ENCODE measurements around the gene TOR1B. TPM values are rescaled to one million over a fixed set of nuclear protein-coding genes. Genes with fewer than 3 reads are reported as not detected.
"Not testable (repeated sequence)": the region's sequence is repeated elsewhere in the genome, so short reads cannot be mapped to it uniquely, and the experiment has no call there.

Gene TOR1B
- total RNA-seq, 3 donors from 2014 or later, result 22.6 to 26.7 (median 23.9) TPM

DNA sequence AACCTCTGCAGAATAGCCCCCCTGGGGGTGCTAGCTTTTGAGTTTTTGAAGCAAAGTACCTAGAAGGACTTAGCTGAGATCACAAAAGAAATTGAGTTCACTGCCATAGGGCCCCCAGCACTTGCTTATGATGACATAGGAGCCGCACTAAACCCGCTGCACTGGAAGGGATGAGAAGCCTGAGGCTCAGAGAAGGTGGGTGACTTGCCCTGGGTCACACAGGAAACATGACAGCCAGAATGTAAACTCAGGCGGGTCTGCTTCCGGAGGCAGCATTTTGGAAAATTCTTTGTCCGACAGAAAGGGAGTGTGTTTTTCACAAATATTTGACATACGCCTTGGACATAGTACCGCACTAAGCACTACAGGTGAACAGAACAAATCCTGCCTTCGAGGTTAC lies 8.4 kb upstream of the TOR1B start:
- H3K9me3 ChIP-seq, result no peaks in the 10 kb centered on the region
- DNase-seq (ENCODE audit: low spot score in 2 of 2), result no peak
- TF ChIP-seq, protein P1, sequence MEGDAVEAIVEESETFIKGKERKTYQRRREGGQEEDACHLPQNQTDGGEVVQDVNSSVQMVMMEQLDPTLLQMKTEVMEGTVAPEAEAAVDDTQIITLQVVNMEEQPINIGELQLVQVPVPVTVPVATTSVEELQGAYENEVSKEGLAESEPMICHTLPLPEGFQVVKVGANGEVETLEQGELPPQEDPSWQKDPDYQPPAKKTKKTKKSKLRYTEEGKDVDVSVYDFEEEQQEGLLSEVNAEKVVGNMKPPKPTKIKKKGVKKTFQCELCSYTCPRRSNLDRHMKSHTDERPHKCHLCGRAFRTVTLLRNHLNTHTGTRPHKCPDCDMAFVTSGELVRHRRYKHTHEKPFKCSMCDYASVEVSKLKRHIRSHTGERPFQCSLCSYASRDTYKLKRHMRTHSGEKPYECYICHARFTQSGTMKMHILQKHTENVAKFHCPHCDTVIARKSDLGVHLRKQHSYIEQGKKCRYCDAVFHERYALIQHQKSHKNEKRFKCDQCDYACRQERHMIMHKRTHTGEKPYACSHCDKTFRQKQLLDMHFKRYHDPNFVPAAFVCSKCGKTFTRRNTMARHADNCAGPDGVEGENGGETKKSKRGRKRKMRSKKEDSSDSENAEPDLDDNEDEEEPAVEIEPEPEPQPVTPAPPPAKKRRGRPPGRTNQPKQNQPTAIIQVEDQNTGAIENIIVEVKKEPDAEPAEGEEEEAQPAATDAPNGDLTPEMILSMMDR (IDR thresholded peaks at IDR 0.05), result no peak
- TF ChIP-seq POLR2A (IDR thresholded peaks at IDR 0.05), result no peak
- no peak for TF ChIP-seq POLR2AphosphoS5 (IDR thresholded peaks at IDR 0.05)
- intact Hi-C loops (cut with DNase I; ENCODE audit: low total_unique reads), result no loop called here
- no peaks in the 10 kb centered on the region for H3K36me3 ChIP-seq
- H3K4me1 ChIP-seq, result no peaks in the 10 kb centered on the region
- no peak overlapping the region for H3K4me3 ChIP-seq
- no peaks in the 10 kb centered on the region for H3K27me3 ChIP-seq
- H3K27ac ChIP-seq, result no peak overlapping the region

- H3K36me3 ChIP-seq; H3K27me3 ChIP-seq; intact Hi-C loops (cut with DNase I; ENCODE audit: low total_unique reads); H3K4me1 ChIP-seq; H3K4me3 ChIP-seq; H3K27ac ChIP-seq; H3K9me3 ChIP-seq; DNase-seq (ENCODE audit: low spot score in 2 of 2): not testable (repeated sequence)
These were observed 7.0 kb upstream of the TOR1B start for GRCh38 chr9:129796029-129796428.

DNA sequence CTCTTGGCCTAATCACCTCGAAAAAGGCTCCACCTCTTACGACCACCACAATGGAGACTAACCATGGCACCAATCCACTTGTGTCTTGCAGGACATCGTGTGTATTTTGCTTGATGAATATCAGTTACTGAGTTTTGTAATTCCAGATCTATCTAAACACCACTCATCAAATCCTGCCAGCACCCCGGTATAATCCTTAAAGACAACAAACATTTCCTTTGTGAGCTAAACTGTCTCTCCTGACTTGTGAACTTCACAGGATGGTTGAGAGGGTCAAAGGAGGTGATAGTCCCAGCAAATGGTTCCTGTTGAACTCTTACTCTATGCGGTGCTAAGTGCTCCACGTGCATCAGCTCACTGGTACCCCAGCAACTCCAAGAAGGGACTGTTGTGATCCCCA lies 4.0 kb upstream of the TOR1B start:
- Histone ChIP-seq H3K27ac (no peak overlapping the region), H3K36me3 (no peaks in the 10 kb centered on the region), H3K4me1 (peaks cover 0 to 2% of the 10 kb centered on the region in 2 donors), H3K9me3 (no peaks in the 10 kb centered on the region), H3K4me3 (no peak overlapping the region), H3K27me3 (no peaks in the 10 kb centered on the region)
- no peak for DNase-seq (ENCODE audit: low spot score in 2 of 2)
- TF ChIP-seq POLR2AphosphoS5 (IDR thresholded peaks at IDR 0.05) (no peak), POLR2A (IDR thresholded peaks at IDR 0.05) (no peak)
- TF ChIP-seq, protein P1 (IDR thresholded peaks at IDR 0.05), result no peak
- intact Hi-C loops (cut with DNase I; ENCODE audit: low total_unique reads), result no loop called here

GRCh38 chr9:129801504-129801903 lies 1.5 kb upstream of the TOR1B start:
- Histone ChIP-seq H3K27ac (no peak overlapping the region), H3K9me3 (no peaks in the 10 kb centered on the region), H3K4me3 (no peak overlapping the region), H3K27me3 (no peaks in the 10 kb centered on the region), H3K4me1 (peaks cover 0 to 4% of the 10 kb centered on the region in 2 donors), H3K36me3 (no peaks in the 10 kb centered on the region)
- no peak for DNase-seq (ENCODE audit: low spot score in 2 of 2)
- intact Hi-C loops (cut with DNase I; ENCODE audit: low total_unique reads), result no loop called here
- TF ChIP-seq POLR2AphosphoS5 (IDR thresholded peaks at IDR 0.05) (no peak), POLR2A (IDR thresholded peaks at IDR 0.05) (no peak)
- TF ChIP-seq, protein P1 (IDR thresholded peaks at IDR 0.05), result no peak

DNA sequence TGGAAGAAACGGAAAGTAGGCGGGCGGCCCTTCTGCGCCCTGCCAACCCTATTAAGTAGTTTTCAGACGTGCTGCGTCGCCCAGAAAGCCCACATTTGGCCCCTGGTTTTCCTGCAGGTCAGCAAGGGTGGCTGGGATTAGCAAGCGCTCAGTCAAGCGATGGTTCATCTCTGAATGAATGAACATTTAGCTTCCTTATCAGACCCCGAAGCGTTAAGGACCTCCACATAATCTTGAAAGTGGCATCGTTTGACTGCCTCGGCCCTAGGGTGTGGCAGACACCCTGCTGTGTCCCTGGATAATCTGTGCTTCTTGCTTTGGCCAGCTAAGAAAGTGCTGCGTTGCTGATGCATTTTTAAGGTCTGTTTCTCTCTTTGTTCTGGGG lies 684 bp downstream of the TOR1B start:
- Histone ChIP-seq H3K36me3 (no peaks in the 10 kb centered on the region), H3K27ac (peak overlapping the region; percentile 87), H3K4me1 (peaks cover 0 to 4% of the 10 kb centered on the region in 2 donors), H3K27me3 (no peaks in the 10 kb centered on the region), H3K4me3 (peak overlapping the region; percentile 90 to 95 (median 92)), H3K9me3 (no peaks in the 10 kb centered on the region)
- no peak for TF ChIP-seq POLR2AphosphoS5 (IDR thresholded peaks at IDR 0.05)
- no peak for TF ChIP-seq POLR2A (IDR thresholded peaks at IDR 0.05)
- TF ChIP-seq, protein P1 (IDR thresholded peaks at IDR 0.05), result no peak
- intact Hi-C loops (cut with DNase I; ENCODE audit: low total_unique reads), result no loop called here
- DNase-seq (ENCODE audit: low spot score in 2 of 2), result no peak

GRCh38 chr9:129806061-129806460 lies 3.1 kb downstream of the TOR1B start:
- intact Hi-C loops (cut with DNase I; ENCODE audit: low total_unique reads), result no loop called here
- H3K9me3 ChIP-seq, result no peaks in the 10 kb centered on the region
- no peaks in the 10 kb centered on the region for H3K27me3 ChIP-seq
- DNase-seq (ENCODE audit: low spot score in 2 of 2), result no peak
- H3K27ac ChIP-seq, result no peak overlapping the region
- H3K4me3 ChIP-seq, result no peak overlapping the region
- H3K4me1 ChIP-seq, result peaks cover 0 to 4% of the 10 kb centered on the region in 2 donors
- H3K36me3 ChIP-seq, result no peaks in the 10 kb centered on the region
- no peak for TF ChIP-seq POLR2A (IDR thresholded peaks at IDR 0.05)
- TF ChIP-seq POLR2AphosphoS5 (IDR thresholded peaks at IDR 0.05), result no peak
- TF ChIP-seq, protein P1 (IDR thresholded peaks at IDR 0.05), result no peak

All from breast epithelium (tissue), 4 donors.